WTC11 (cell line): ENCODE data around the gene ACYP1. TPM values are rescaled to one million over a fixed set of nuclear protein-coding genes. Genes with fewer than 3 reads are reported as not detected.

Experiments used
- ATAC-seq: fragments of 200-7000 bp; cut with Tn5 transposase; 2 replicates; pipeline ENCODE4 v1.10.0; 2021; ENCODE audit warnings: mild to moderate bottlenecking, moderate library complexity
- CTCF ChIA-PET: fragments of 300-600 bp; sonication (Branson Sonifier 250); formaldehyde crosslinking; loops from one replicate; lab custom pipeline; 2021; ENCODE audit warnings: antibody characterized with exemption; lab: Charles Lee
- POLR2A ChIA-PET: fragments of 350-600 bp; sonication (Branson Sonifier 250); formaldehyde crosslinking; loops from one replicate; lab custom pipeline; 2021; ENCODE audit warnings: antibody characterized with exemption; lab: Charles Lee
- DNase-seq: peaks from one replicate; pipeline ENCODE4 v3.0.0; 2021; ENCODE audit warnings: low spot score
- H3K27ac Mint-ChIP-seq: 2 replicates; pipeline ENCODE4 v1.8.0; 2021; ENCODE audit warnings: mixed read lengths
- H3K27me3 Mint-ChIP-seq: 2 replicates; pipeline ENCODE4 v1.8.0; 2021; ENCODE audit warnings: low read depth, mild to moderate bottlenecking, moderate library complexity, mixed read lengths
- H3K36me3 Mint-ChIP-seq: 2 replicates; pipeline ENCODE4 v1.8.0; 2021; ENCODE audit warnings: mixed read lengths
- H3K4me1 Mint-ChIP-seq: 2 replicates; pipeline ENCODE4 v1.8.0; 2022; ENCODE audit warnings: mixed read lengths
- H3K4me3 Mint-ChIP-seq: 2 replicates; pipeline ENCODE4 v1.8.0; 2021; ENCODE audit warnings: mild to moderate bottlenecking, moderate library complexity, mixed read lengths
- H3K9me3 Mint-ChIP-seq: 2 replicates; pipeline ENCODE4 v1.8.0; 2021; ENCODE audit warnings: mixed read lengths
- ATF2 ChIP-seq: sonication (generic); formaldehyde crosslinking; IDR thresholded peaks from 2 replicates; pipeline ENCODE4 v1.8.1; 2022; ENCODE audit warnings: low read depth, missing genetic modification reagents, borderline replicate concordance
- EMX1 ChIP-seq: fragments of 250-450 bp; sonication (Bioruptor Pico); IDR thresholded peaks from 2 replicates; pipeline ENCODE4 v1.8.0; 2021; ENCODE audit warnings: mild to moderate bottlenecking
- HMGA2 ChIP-seq: fragments of 250-450 bp; sonication (Bioruptor Pico); IDR thresholded peaks from 2 replicates; pipeline ENCODE4 v1.4.0; 2021; ENCODE audit warnings: mild to moderate bottlenecking, moderate library complexity
- HMGXB4 ChIP-seq: sonication (generic); formaldehyde crosslinking; IDR thresholded peaks from 2 replicates; pipeline ENCODE4 v1.8.1; 2023; ENCODE audit warnings: mild to moderate bottlenecking, moderate library complexity, missing genetic modification reagents
- JAZF1 ChIP-seq: fragments of 250-450 bp; sonication (Bioruptor Pico); IDR thresholded peaks from 2 replicates; pipeline ENCODE4 v1.9.0; 2021; ENCODE audit warnings: moderate library complexity, mild to moderate bottlenecking, inconsistent platforms
- NFE2L1 ChIP-seq: sonication (generic); formaldehyde crosslinking; IDR thresholded peaks from 2 replicates; pipeline ENCODE4 v1.8.1; 2023; ENCODE audit warnings: missing genetic modification reagents
- NR2C2 ChIP-seq: sonication (generic); formaldehyde crosslinking; IDR thresholded peaks from 2 replicates; pipeline ENCODE4 v1.8.0; 2022; ENCODE audit warnings: mild to moderate bottlenecking, missing genetic modification reagents
- PREB ChIP-seq: sonication (generic); formaldehyde crosslinking; IDR thresholded peaks from 2 replicates; pipeline ENCODE4 v1.8.1; 2022; ENCODE audit warnings: mild to moderate bottlenecking, missing genetic modification reagents, moderate library complexity, borderline replicate concordance
- PRRX2 ChIP-seq: fragments of 250-450 bp; sonication (Bioruptor Pico); IDR thresholded peaks from 2 replicates; pipeline ENCODE4 v1.8.0; 2021; ENCODE audit warnings: mild to moderate bottlenecking
- RORB ChIP-seq: fragments of 250-450 bp; sonication (Bioruptor Pico); IDR thresholded peaks from 2 replicates; pipeline ENCODE4 v1.9.0; 2021; ENCODE audit warnings: mild to moderate bottlenecking
- USF2 ChIP-seq: sonication (generic); formaldehyde crosslinking; IDR thresholded peaks from 2 replicates; pipeline ENCODE4 v1.8.1; 2023; ENCODE audit warnings: mild to moderate bottlenecking, missing genetic modification reagents, moderate library complexity
- ZNF138 ChIP-seq: sonication (generic); formaldehyde crosslinking; conservative IDR thresholded peaks from 2 replicates; pipeline ENCODE4 v1.8.1; 2022; ENCODE audit warnings: mild to moderate bottlenecking, moderate library complexity, missing genetic modification reagents
- ZNF317 ChIP-seq: sonication (generic); formaldehyde crosslinking; IDR thresholded peaks from 2 replicates; pipeline ENCODE4 v1.8.1; 2023; ENCODE audit warnings: low read depth, mild to moderate bottlenecking, moderate library complexity, missing genetic modification reagents, borderline replicate concordance
- ZNF396 ChIP-seq: fragments of 250-450 bp; sonication (Bioruptor Pico); IDR thresholded peaks from 2 replicates; pipeline ENCODE4 v1.8.0; 2021; ENCODE audit warnings: mild to moderate bottlenecking, moderate library complexity, borderline replicate concordance
- ZSCAN18 ChIP-seq: fragments of 250-450 bp; sonication (Bioruptor Pico); IDR thresholded peaks from 2 replicates; pipeline ENCODE4 v2.1.2; 2022; ENCODE audit warnings: mild to moderate bottlenecking, moderate library complexity
- total RNA-seq: library from RNA; stranded (reverse); gene quantifications from 3 replicates; pipeline ENCODE4 v1.2.3, GENCODE V29; 2021

ACYP1 gene
- total RNA-seq, 1 experiment from 2014 or later = 26.6 TPM

- no peak for TF ChIP-seq EMX1 (CRISPR knock-in tag)
- TF ChIP-seq ZNF138 (CRISPR knock-in tag) = no peak
- TF ChIP-seq JAZF1 = no peak
- TF ChIP-seq NFE2L1 (CRISPR knock-in tag) = no peak
- no peak for TF ChIP-seq ZNF396 (CRISPR knock-in tag)
- TF ChIP-seq, all 79 proteins: peak for 0
These were observed 16.9 kb downstream of the ACYP1 start (continued) for GRCh38 chr14:75046899-75047298.

GRCh38 chr14:75046275-75046674 is 17.5 kb downstream of the ACYP1 start:
- Mint-ChIP-seq H3K36me3 (peaks cover 15% of the 10 kb centered on the region), H3K9me3 (no peaks in the 10 kb centered on the region), H3K4me3 (no peak overlapping the region), H3K4me1 (peaks cover 4% of the 10 kb centered on the region; the same call in 1 of the 2 replicates), H3K27ac (0 out of 2 replicates have a peak overlapping the region, but pooled peaks have one; percentile 16), H3K27me3 (no peaks in the 10 kb centered on the region)
- no peak for DNase-seq
- POLR2A ChIA-PET = interaction anchor here (0.7 kb wide), 1 partner anchor 443 kb away, joined by 4 read pairs; no protein-coding TSS in a partner anchor
- no peak for TF ChIP-seq ZNF317 (CRISPR knock-in tag)
- no peak for TF ChIP-seq RORB (CRISPR knock-in tag)
- TF ChIP-seq USF2 (CRISPR knock-in tag) = no peak
- TF ChIP-seq PRRX2 (CRISPR knock-in tag) = no peak
- no peak for TF ChIP-seq PREB (CRISPR knock-in tag)
- TF ChIP-seq, all 79 proteins: peak for 0
- ATAC-seq = no peak
- CTCF ChIA-PET = interaction anchor here (1.1 to 1.4 kb wide), 2 partner anchors 101 to 185 kb away, joined by 4 to 5 read pairs; no protein-coding TSS in a partner anchor

GRCh38 chr14:75044752-75045151 is 19.1 kb downstream of the ACYP1 start:
- Mint-ChIP-seq H3K4me3 (no peak overlapping the region), H3K36me3 (peaks cover 19% of the 10 kb centered on the region), H3K9me3 (no peaks in the 10 kb centered on the region), H3K4me1 (no peaks in the 10 kb centered on the region; the same call in 1 of the 2 replicates), H3K27me3 (no peaks in the 10 kb centered on the region), H3K27ac (no peak overlapping the region)
- no peak for ATAC-seq
- POLR2A ChIA-PET = no interaction called here
- TF ChIP-seq HMGXB4 (CRISPR knock-in tag) = no peak
- TF ChIP-seq USF2 (CRISPR knock-in tag) = no peak
- no peak for TF ChIP-seq ZSCAN18 (CRISPR knock-in tag)
- no peak for TF ChIP-seq HMGA2 (CRISPR knock-in tag)
- no peak for TF ChIP-seq NR2C2 (CRISPR knock-in tag)
- no peak for TF ChIP-seq ATF2 (CRISPR knock-in tag)
- no peak for DNase-seq
- CTCF ChIA-PET = interaction anchor here (0.7 kb wide), 1 partner anchor 184 kb away, joined by 3 read pairs; no protein-coding TSS in a partner anchor
